Glomerular visceral epithelial cell (primary cell): ENCODE measurements around the gene JAKMIP1.
"Not testable (repeated sequence)": the region's sequence is repeated elsewhere in the genome, so short reads cannot be mapped to it uniquely, and the experiment has no call there.

Experiments
- DNase-seq: peaks from one replicate; pipeline ENCODE4 v3.0.0-alpha.2; 2016; ENCODE audit errors: extremely low spot score

Gene JAKMIP1

GRCh38 chr4:6143603-6144181, 56.7 kb downstream of the JAKMIP1 start:
- DNase-seq, result no peak

- no peak for DNase-seq
These were observed 57.3 kb downstream of the JAKMIP1 start for GRCh38 chr4:6142935-6143602.

- DNase-seq, result no peak
These were observed 57.8 kb downstream of the JAKMIP1 start for GRCh38 chr4:6142511-6142910.

GRCh38 chr4:6141554-6141953, 58.8 kb downstream of the JAKMIP1 start:
- no peak for DNase-seq

GRCh38 chr4:6141021-6141420, 59.3 kb downstream of the JAKMIP1 start:
- not testable (repeated sequence) for DNase-seq

GRCh38 chr4:6137747-6138135, 62.6 kb downstream of the JAKMIP1 start:
- no peak for DNase-seq

- no peak for DNase-seq
These were observed 63.2 kb downstream of the JAKMIP1 start for GRCh38 chr4:6137027-6137746.

GRCh38 chr4:6134612-6135220, 65.6 kb downstream of the JAKMIP1 start:
- DNase-seq, result no peak

- no peak for DNase-seq
These were observed 67.6 kb downstream of the JAKMIP1 start for GRCh38 chr4:6132716-6133115.

GRCh38 chr4:6128221-6128850, 72.0 kb downstream of the JAKMIP1 start:
- no peak for DNase-seq

- no peak for DNase-seq
These were observed 73.2 kb downstream of the JAKMIP1 start for GRCh38 chr4:6126971-6127745.

- DNase-seq, result no peak
These were observed 75.2 kb downstream of the JAKMIP1 start for GRCh38 chr4:6125103-6125651.

- DNase-seq, result no peak
These were observed 75.8 kb downstream of the JAKMIP1 start for GRCh38 chr4:6124386-6125102.

- no peak for DNase-seq
These were observed 76.4 kb downstream of the JAKMIP1 start for GRCh38 chr4:6123976-6124375.

- DNase-seq, result no peak
These were observed 76.8 kb downstream of the JAKMIP1 start for GRCh38 chr4:6123541-6123940.

- no peak for DNase-seq
These were observed 77.2 kb downstream of the JAKMIP1 start for GRCh38 chr4:6123116-6123515.

- no peak for DNase-seq
These were observed 77.9 kb downstream of the JAKMIP1 start for GRCh38 chr4:6122496-6122895.

- no peak for DNase-seq
These were observed 78.4 kb downstream of the JAKMIP1 start for GRCh38 chr4:6121941-6122340.

- no peak for DNase-seq
These were observed 79.0 kb downstream of the JAKMIP1 start for GRCh38 chr4:6121276-6121850.

GRCh38 chr4:6120361-6120760, 80.0 kb downstream of the JAKMIP1 start:
- no peak for DNase-seq
